Liver (tissue), 3 donors: ENCODE data around the gene ANKRD10.

Source experiments
- JUND ChIP-seq, 2 donors: IDR thresholded peaks; 2 replicates each; pipeline ENCODE4 v1.6.1; 2016; ENCODE audit warnings: antibody characterized with exemption in 2 of 2
- RXRA ChIP-seq, 2 donors: IDR thresholded peaks; 2 replicates each; pipeline ENCODE4 v1.6.1; 2017 to 2018; ENCODE audit warnings: antibody characterized with exemption in 2 of 2, mild to moderate bottlenecking in 1 of 2
- TAF1 ChIP-seq: conservative IDR thresholded peaks from 2 replicates; pipeline ENCODE4 v1.6.1; 2016; ENCODE audit warnings: antibody characterized with exemption, mild to moderate bottlenecking
- YY1 ChIP-seq: IDR thresholded peaks from 2 replicates; pipeline ENCODE4 v1.6.1; 2016; ENCODE audit warnings: antibody characterized with exemption, mild to moderate bottlenecking
- TF ChIP-seq, protein P1 (sequence below): fragments of 150-350 bp; IDR thresholded peaks from 2 replicates; pipeline ENCODE4 v1.5.1; 2017; ENCODE audit warnings: improper control_type of control experiment, low read depth, low read length; ENCODE audit not compliant: missing input control
- TF ChIP-seq, protein P2 (sequence below): IDR thresholded peaks from 2 replicates; pipeline ENCODE4 v1.6.1; 2016; ENCODE audit warnings: antibody characterized with exemption, mild to moderate bottlenecking
- TF ChIP-seq, protein P3 (sequence below): IDR thresholded peaks from 2 replicates; pipeline ENCODE4 v1.6.1; 2016; ENCODE audit warnings: antibody characterized with exemption
- donor health status: healthy.
- donor health status: healthy.

DNA sequence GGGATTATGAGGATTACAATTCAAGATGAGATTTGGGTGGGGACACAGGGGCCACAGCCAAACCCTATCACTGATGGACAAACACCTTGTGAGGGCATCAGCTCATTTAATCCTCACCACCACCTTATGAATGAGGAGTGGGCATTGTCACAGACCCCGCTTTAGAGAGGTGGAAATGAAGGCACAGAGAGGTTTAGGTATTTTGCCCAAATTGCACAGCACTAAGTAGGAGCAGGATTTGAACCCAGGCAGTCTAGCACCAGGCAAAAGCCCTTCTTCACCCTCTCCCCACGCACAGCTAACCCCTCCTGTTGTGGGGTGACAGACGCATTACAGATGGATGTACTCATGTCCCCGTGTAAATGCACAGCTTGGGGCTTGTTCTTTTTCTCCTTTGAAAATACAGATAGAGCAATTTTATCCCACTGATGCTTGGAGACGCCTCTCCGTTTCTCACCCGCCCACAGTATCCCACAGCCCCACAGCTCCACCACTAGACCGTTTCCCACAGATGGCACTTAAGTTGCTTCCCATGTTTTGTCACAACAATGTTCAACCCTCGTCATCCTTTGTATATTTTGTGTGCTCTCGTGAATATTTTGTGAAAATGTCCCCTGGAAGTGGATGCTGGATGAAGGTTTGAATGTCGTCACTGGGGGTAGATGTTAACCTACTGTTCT is 48.2 kb downstream of the ANKRD10 start:
- TF ChIP-seq, protein P1, sequence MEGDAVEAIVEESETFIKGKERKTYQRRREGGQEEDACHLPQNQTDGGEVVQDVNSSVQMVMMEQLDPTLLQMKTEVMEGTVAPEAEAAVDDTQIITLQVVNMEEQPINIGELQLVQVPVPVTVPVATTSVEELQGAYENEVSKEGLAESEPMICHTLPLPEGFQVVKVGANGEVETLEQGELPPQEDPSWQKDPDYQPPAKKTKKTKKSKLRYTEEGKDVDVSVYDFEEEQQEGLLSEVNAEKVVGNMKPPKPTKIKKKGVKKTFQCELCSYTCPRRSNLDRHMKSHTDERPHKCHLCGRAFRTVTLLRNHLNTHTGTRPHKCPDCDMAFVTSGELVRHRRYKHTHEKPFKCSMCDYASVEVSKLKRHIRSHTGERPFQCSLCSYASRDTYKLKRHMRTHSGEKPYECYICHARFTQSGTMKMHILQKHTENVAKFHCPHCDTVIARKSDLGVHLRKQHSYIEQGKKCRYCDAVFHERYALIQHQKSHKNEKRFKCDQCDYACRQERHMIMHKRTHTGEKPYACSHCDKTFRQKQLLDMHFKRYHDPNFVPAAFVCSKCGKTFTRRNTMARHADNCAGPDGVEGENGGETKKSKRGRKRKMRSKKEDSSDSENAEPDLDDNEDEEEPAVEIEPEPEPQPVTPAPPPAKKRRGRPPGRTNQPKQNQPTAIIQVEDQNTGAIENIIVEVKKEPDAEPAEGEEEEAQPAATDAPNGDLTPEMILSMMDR: no peak
- TF ChIP-seq TAF1: no peak
- no peak for TF ChIP-seq RXRA (IDR thresholded peaks at IDR 0.05)
- TF ChIP-seq, protein P2, sequence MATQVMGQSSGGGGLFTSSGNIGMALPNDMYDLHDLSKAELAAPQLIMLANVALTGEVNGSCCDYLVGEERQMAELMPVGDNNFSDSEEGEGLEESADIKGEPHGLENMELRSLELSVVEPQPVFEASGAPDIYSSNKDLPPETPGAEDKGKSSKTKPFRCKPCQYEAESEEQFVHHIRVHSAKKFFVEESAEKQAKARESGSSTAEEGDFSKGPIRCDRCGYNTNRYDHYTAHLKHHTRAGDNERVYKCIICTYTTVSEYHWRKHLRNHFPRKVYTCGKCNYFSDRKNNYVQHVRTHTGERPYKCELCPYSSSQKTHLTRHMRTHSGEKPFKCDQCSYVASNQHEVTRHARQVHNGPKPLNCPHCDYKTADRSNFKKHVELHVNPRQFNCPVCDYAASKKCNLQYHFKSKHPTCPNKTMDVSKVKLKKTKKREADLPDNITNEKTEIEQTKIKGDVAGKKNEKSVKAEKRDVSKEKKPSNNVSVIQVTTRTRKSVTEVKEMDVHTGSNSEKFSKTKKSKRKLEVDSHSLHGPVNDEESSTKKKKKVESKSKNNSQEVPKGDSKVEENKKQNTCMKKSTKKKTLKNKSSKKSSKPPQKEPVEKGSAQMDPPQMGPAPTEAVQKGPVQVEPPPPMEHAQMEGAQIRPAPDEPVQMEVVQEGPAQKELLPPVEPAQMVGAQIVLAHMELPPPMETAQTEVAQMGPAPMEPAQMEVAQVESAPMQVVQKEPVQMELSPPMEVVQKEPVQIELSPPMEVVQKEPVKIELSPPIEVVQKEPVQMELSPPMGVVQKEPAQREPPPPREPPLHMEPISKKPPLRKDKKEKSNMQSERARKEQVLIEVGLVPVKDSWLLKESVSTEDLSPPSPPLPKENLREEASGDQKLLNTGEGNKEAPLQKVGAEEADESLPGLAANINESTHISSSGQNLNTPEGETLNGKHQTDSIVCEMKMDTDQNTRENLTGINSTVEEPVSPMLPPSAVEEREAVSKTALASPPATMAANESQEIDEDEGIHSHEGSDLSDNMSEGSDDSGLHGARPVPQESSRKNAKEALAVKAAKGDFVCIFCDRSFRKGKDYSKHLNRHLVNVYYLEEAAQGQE: no peak
- TF ChIP-seq JUND (IDR thresholded peaks at IDR 0.05): no peak
- no peak for TF ChIP-seq YY1
- TF ChIP-seq, protein P3, sequence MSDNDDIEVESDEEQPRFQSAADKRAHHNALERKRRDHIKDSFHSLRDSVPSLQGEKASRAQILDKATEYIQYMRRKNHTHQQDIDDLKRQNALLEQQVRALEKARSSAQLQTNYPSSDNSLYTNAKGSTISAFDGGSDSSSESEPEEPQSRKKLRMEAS: no peak
